Heart left ventricle (tissue), 13 donors: ENCODE data around the gene AOC1.

Experiments used
- POLR2A ChIP-seq, 2 donors: fragments of 450-650 bp; IDR thresholded peaks; one replicate each; pipeline ENCODE4 v1.6.1; 2017; ENCODE audit warnings: antibody characterized with exemption in 2 of 2, mild to moderate bottlenecking in 2 of 2, moderate library complexity in 2 of 2
- TF ChIP-seq, protein P1 (sequence below), 12 donors: fragments of 200-600 bp; sonication (generic) in 4 of 12; IDR thresholded peaks; one replicate each; pipeline versions ENCODE4 v1.5.0 to v1.8.0; 2018 to 2022; ENCODE audit warnings: antibody characterized with exemption in 12 of 12, mild to moderate bottlenecking in 5 of 12
- donor health status: ischemic (EF 13 %, LVEDD 7.1; RV severe dilation, severe dysfunction).
- donor health status: DM: no; HTN: yes; CAD: no.
- donor health status: DM: no; HTN: no; CAD: no.
- donor health status: ischemic (EF 25% LVEDD 6.9; RV normal size, moderate dysfunction).
- donor health status: ischemic (EF 25% LVEDD 5.7; RV mildly dilated, moderate dysfunction).
- donor health status: ischemic (EF 35%, LVEDD 5.7; RV mildly dilated, moderate dysfunction).
- donor health status: nonischemic (EF 11% LVEDD 7.7; RV severe dilation, severe dysfunction).
- donor health status: DM: yes; HTN: yes; CAD: no.
- donor health status: PGD.
- donor health status: ischemic (EF 29% LVEDD 5.4; RV normal size, mild dysfunction).
- donor health status: nonischemic (EF 23%, LVEDD 6.1; RV moderate dilation, normal function).

GRCh38 chr7:150908173-150908572 is 55.9 kb downstream of the AOC1 start:
- no peak for TF ChIP-seq POLR2A (IDR thresholded peaks at IDR 0.05)
- TF ChIP-seq, protein P1, sequence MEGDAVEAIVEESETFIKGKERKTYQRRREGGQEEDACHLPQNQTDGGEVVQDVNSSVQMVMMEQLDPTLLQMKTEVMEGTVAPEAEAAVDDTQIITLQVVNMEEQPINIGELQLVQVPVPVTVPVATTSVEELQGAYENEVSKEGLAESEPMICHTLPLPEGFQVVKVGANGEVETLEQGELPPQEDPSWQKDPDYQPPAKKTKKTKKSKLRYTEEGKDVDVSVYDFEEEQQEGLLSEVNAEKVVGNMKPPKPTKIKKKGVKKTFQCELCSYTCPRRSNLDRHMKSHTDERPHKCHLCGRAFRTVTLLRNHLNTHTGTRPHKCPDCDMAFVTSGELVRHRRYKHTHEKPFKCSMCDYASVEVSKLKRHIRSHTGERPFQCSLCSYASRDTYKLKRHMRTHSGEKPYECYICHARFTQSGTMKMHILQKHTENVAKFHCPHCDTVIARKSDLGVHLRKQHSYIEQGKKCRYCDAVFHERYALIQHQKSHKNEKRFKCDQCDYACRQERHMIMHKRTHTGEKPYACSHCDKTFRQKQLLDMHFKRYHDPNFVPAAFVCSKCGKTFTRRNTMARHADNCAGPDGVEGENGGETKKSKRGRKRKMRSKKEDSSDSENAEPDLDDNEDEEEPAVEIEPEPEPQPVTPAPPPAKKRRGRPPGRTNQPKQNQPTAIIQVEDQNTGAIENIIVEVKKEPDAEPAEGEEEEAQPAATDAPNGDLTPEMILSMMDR (IDR thresholded peaks at IDR 0.05): no peak
